Measurements from ENCODE around the gene RGS6.

Gene RGS6

DNA sequence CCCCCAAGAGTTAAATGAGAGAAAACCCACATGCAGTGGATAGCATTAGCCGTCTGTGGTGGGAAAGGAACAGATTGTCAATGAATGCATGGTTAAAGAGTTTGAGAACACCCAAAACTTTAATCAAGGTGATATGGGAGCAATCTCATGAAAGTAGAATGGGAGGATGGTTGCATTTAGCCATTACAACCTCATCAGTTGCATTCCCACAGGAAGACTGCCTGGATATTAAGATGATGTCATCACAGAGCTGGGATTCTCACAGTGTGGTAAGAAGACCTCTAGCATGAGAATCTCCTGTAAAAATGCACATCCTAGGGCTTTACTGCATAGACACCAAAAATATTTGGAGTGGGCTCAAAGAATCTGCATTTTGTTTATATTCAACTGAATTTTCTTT lies 284.9 kb downstream of the RGS6 start:
- Histone ChIP-seq H3K4me3 (ENCODE audit: low read depth, low read length, poor library complexity, severe bottlenecking) (no peak overlapping the region), H3K9me2 (ENCODE audit: low read depth, low read length) (no peaks in the 10 kb centered on the region), H3F3A (ENCODE audit: insufficient read depth, low read length) (no peaks in the 10 kb centered on the region), H3K36me3 (ENCODE audit: insufficient read depth, low read length) (no peaks in the 10 kb centered on the region), H4K20me1 (ENCODE audit: insufficient read depth, low read length) (no peaks in the 10 kb centered on the region), H2AFZ (ENCODE audit: low read length) (no peak overlapping the region), H3K27me3 (ENCODE audit: insufficient read depth, low read length) (no peaks in the 10 kb centered on the region), H3K4me1 (ENCODE audit: insufficient read depth, low read length, severe bottlenecking) (no peaks in the 10 kb centered on the region), H3K79me2 (ENCODE audit: insufficient read depth, low read length) (no peaks in the 10 kb centered on the region), H3K9ac (ENCODE audit: low read length) (no peak overlapping the region), H3K27ac (ENCODE audit: low read depth, low read length, poor library complexity, severe bottlenecking) (no peak overlapping the region), H3K4me2 (ENCODE audit: low read length) (no peak overlapping the region), H3K9me3 (ENCODE audit: low read length) (peaks cover 2% of the 10 kb centered on the region; the same call in 1 of the 2 replicates)
- TF ChIP-seq EZH2 (IDR thresholded peaks at IDR 0.05; ENCODE audit: borderline replicate concordance, low read length) = no peak
- TF ChIP-seq, protein P1, sequence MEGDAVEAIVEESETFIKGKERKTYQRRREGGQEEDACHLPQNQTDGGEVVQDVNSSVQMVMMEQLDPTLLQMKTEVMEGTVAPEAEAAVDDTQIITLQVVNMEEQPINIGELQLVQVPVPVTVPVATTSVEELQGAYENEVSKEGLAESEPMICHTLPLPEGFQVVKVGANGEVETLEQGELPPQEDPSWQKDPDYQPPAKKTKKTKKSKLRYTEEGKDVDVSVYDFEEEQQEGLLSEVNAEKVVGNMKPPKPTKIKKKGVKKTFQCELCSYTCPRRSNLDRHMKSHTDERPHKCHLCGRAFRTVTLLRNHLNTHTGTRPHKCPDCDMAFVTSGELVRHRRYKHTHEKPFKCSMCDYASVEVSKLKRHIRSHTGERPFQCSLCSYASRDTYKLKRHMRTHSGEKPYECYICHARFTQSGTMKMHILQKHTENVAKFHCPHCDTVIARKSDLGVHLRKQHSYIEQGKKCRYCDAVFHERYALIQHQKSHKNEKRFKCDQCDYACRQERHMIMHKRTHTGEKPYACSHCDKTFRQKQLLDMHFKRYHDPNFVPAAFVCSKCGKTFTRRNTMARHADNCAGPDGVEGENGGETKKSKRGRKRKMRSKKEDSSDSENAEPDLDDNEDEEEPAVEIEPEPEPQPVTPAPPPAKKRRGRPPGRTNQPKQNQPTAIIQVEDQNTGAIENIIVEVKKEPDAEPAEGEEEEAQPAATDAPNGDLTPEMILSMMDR (IDR thresholded peaks at IDR 0.05; ENCODE audit: low read length) = no peak

DNA sequence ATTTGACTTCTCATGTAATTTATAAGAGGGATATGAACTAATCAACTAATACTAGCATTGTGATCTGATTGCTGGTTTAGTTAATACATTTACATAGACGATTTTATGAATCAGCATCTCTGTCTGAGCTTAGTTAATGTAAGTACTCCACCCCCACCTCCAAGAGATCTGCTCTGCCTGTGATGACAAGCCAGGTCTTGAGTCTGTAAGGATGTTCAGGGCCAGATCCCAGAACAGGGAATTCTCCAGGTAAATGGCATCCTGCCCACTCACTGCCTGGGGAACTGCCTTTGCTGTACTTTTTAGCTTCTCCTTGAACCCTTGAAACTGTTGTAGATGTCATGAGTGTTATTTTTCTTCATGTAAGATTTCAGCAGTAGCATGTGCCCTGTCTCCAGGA lies 289.8 kb downstream of the RGS6 start:
- Histone ChIP-seq H3K9me2 (ENCODE audit: low read depth, low read length) (no peaks in the 10 kb centered on the region), H3K4me2 (ENCODE audit: low read length) (no peak overlapping the region), H3K36me3 (ENCODE audit: insufficient read depth, low read length) (no peaks in the 10 kb centered on the region), H3K9me3 (ENCODE audit: low read length) (peaks cover 2% of the 10 kb centered on the region; the same call in 1 of the 2 replicates), H2AFZ (ENCODE audit: low read length) (no peak overlapping the region), H3K79me2 (ENCODE audit: insufficient read depth, low read length) (no peaks in the 10 kb centered on the region), H3K4me3 (ENCODE audit: low read depth, low read length, poor library complexity, severe bottlenecking) (no peak overlapping the region), H3K27ac (ENCODE audit: low read depth, low read length, poor library complexity, severe bottlenecking) (no peak overlapping the region), H4K20me1 (ENCODE audit: insufficient read depth, low read length) (no peaks in the 10 kb centered on the region), H3K9ac (ENCODE audit: low read length) (no peak overlapping the region), H3K27me3 (ENCODE audit: insufficient read depth, low read length) (no peaks in the 10 kb centered on the region), H3F3A (ENCODE audit: insufficient read depth, low read length) (no peaks in the 10 kb centered on the region), H3K4me1 (ENCODE audit: insufficient read depth, low read length, severe bottlenecking) (no peaks in the 10 kb centered on the region)
- TF ChIP-seq, protein P1 (IDR thresholded peaks at IDR 0.05; ENCODE audit: low read length) = no peak
- no peak for TF ChIP-seq EZH2 (IDR thresholded peaks at IDR 0.05; ENCODE audit: borderline replicate concordance, low read length)

DNA sequence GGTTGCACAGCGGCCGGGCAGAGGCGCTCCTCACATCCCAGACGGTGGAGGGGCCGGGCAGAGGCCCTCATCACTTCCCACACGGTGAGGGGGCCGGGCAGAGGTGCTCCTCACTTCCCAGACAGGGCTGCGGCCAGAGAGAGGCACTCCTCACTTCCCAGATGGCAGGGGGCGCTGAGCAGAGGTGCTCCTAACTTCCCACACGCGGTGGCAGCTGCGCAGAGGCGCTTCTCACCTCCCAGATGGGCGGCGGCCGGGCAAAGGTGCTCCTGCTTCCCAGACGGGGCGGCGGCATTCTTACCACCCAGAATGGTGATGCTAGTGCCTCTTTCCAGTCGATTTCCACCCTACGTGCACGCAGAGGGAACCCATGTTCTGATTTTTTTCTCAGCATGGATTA lies 304.4 kb downstream of the RGS6 start:
- H3F3A ChIP-seq (ENCODE audit: insufficient read depth, low read length) = no peaks in the 10 kb centered on the region
- H3K4me3 ChIP-seq (ENCODE audit: low read depth, low read length, poor library complexity, severe bottlenecking) = no peak overlapping the region
- no peak overlapping the region for H2AFZ ChIP-seq (ENCODE audit: low read length)
- H3K27me3 ChIP-seq (ENCODE audit: insufficient read depth, low read length) = 0 out of 2 replicates have a peak, but pooled peaks cover 4% of the 10 kb centered on the region
- no peaks in the 10 kb centered on the region for H4K20me1 ChIP-seq (ENCODE audit: insufficient read depth, low read length)
- no peaks in the 10 kb centered on the region for H3K4me1 ChIP-seq (ENCODE audit: insufficient read depth, low read length, severe bottlenecking)
- H3K9me2 ChIP-seq (ENCODE audit: low read depth, low read length) = no peaks in the 10 kb centered on the region
- H3K9me3 ChIP-seq (ENCODE audit: low read length) = no peaks in the 10 kb centered on the region
- no peaks in the 10 kb centered on the region for H3K79me2 ChIP-seq (ENCODE audit: insufficient read depth, low read length)
- H3K9ac ChIP-seq (ENCODE audit: low read length) = no peak overlapping the region
- no peak overlapping the region for H3K4me2 ChIP-seq (ENCODE audit: low read length)
- no peaks in the 10 kb centered on the region for H3K36me3 ChIP-seq (ENCODE audit: insufficient read depth, low read length)
- no peak for TF ChIP-seq EZH2 (IDR thresholded peaks at IDR 0.05; ENCODE audit: borderline replicate concordance, low read length)
- TF ChIP-seq, protein P1 (IDR thresholded peaks at IDR 0.05; ENCODE audit: low read length) = no peak
- no peak overlapping the region for H3K27ac ChIP-seq (ENCODE audit: low read depth, low read length, poor library complexity, severe bottlenecking)

Measured in OCI-LY1 (cell line).